ENCODE data around the gene SURF6.
"Not testable (repeated sequence)": the region's sequence is repeated elsewhere in the genome, so short reads cannot be mapped to it uniquely, and the experiment has no call there.

SURF6 gene

GRCh38 chr9:133301253-133302230 is 34.4 kb downstream of the SURF6 start:
- DNase-seq (ENCODE audit: extremely low read depth in 1 of 2, low read depth in 1 of 2): no peak

- not testable (repeated sequence) for DNase-seq (ENCODE audit: extremely low read depth in 1 of 2, low read depth in 1 of 2)
Observed at GRCh38 chr9:133299996-133300395, 36.0 kb downstream of the SURF6 start.

GRCh38 chr9:133294257-133294656 is 41.7 kb downstream of the SURF6 start:
- no peak for DNase-seq (ENCODE audit: extremely low read depth in 1 of 2, low read depth in 1 of 2)

- DNase-seq (ENCODE audit: extremely low read depth in 1 of 2, low read depth in 1 of 2): no peak
Observed at GRCh38 chr9:133290751-133291302, 45.2 kb downstream of the SURF6 start.

GRCh38 chr9:133286523-133286922 is 49.5 kb downstream of the SURF6 start:
- DNase-seq (ENCODE audit: extremely low read depth in 1 of 2, low read depth in 1 of 2): no peak

- DNase-seq (ENCODE audit: extremely low read depth in 1 of 2, low read depth in 1 of 2): no peak
Observed at GRCh38 chr9:133285252-133285775, 50.7 kb downstream of the SURF6 start.

- no peak for DNase-seq (ENCODE audit: extremely low read depth in 1 of 2, low read depth in 1 of 2)
Observed at GRCh38 chr9:133284362-133284761, 51.6 kb downstream of the SURF6 start.

GRCh38 chr9:133283255-133284032 is 52.5 kb downstream of the SURF6 start:
- not testable (repeated sequence) for DNase-seq (ENCODE audit: extremely low read depth in 1 of 2, low read depth in 1 of 2)

- DNase-seq (ENCODE audit: extremely low read depth in 1 of 2, low read depth in 1 of 2): no peak
Observed at GRCh38 chr9:133282464-133283238, 53.3 kb downstream of the SURF6 start.

- no peak for DNase-seq (ENCODE audit: extremely low read depth in 1 of 2, low read depth in 1 of 2)
Observed at GRCh38 chr9:133280392-133280791, 55.6 kb downstream of the SURF6 start.

Measured in activated CD8-positive, alpha-beta memory T cell treated with anti-CD3 and anti-CD28 coated beads for 1 hour (primary cell).